Neural progenitor cell (in vitro differentiated cells): ENCODE measurements around the gene OR52E6. TPM values are rescaled to one million over a fixed set of nuclear protein-coding genes. Genes with fewer than 3 reads are reported as not detected.

Source experiments
- DNase-seq: peaks from one replicate; pipeline ENCODE4 v3.0.0-alpha.2; 2016; ENCODE audit warnings: low spot score
- H2AFZ ChIP-seq: fragments of 200-600 bp; sonication (generic); replicated peaks from 2 replicates; pipeline ENCODE4 v1.6.1; 2016; ENCODE audit warnings: antibody characterized with exemption
- H3F3A ChIP-seq: fragments of 200-600 bp; sonication (generic); 2 replicates; pipeline ENCODE4 v1.6.1; 2016; ENCODE audit warnings: antibody characterized with exemption, low read depth
- H3K27ac ChIP-seq: fragments of 200-600 bp; sonication (generic); 2 replicates; pipeline ENCODE4 v1.5.1; 2016; ENCODE audit warnings: mild to moderate bottlenecking
- H3K27me3 ChIP-seq: fragments of 200-600 bp; sonication (generic); 2 replicates; pipeline ENCODE4 v1.6.1; 2016; ENCODE audit warnings: mild to moderate bottlenecking, moderate library complexity
- H3K36me3 ChIP-seq: fragments of 200-600 bp; sonication (generic); 2 replicates; pipeline ENCODE4 v1.5.1; 2016
- H3K4me1 ChIP-seq: fragments of 200-600 bp; sonication (generic); 2 replicates; pipeline ENCODE4 v1.6.1; 2016; ENCODE audit warnings: mixed run types
- H3K4me2 ChIP-seq: fragments of 200-600 bp; sonication (generic); 2 replicates; pipeline ENCODE4 v1.6.1; 2016
- H3K4me3 ChIP-seq: fragments of 200-600 bp; sonication (generic); 2 replicates; pipeline ENCODE4 v1.5.1; 2016
- H3K79me2 ChIP-seq: fragments of 200-600 bp; sonication (generic); 2 replicates; pipeline ENCODE4 v1.6.1; 2016; ENCODE audit warnings: low read depth
- H3K9ac ChIP-seq: fragments of 200-600 bp; sonication (generic); 2 replicates; pipeline ENCODE4 v1.6.1; 2016
- H3K9me3 ChIP-seq: fragments of 200-600 bp; sonication (generic); 2 replicates; pipeline ENCODE4 v1.5.1; 2016; ENCODE audit warnings: low read depth
- H4K20me1 ChIP-seq: fragments of 200-600 bp; sonication (generic); 2 replicates; pipeline ENCODE4 v1.6.1; 2016; ENCODE audit warnings: low read depth
- H3K27ac Mint-ChIP-seq: 3 replicates; pipeline ENCODE4 v1.8.0; 2021; ENCODE audit warnings: mixed read lengths
- H3K27me3 Mint-ChIP-seq: 2 replicates; pipeline ENCODE4 v1.8.0; 2022; ENCODE audit warnings: low read depth, mild to moderate bottlenecking, inconsistent platforms, moderate library complexity, mixed read lengths; ENCODE audit not compliant: insufficient read depth
- H3K36me3 Mint-ChIP-seq: 3 replicates; pipeline ENCODE4 v1.8.0; 2021; ENCODE audit warnings: mixed read lengths
- H3K4me1 Mint-ChIP-seq: 3 replicates; pipeline ENCODE4 v1.8.0; 2021; ENCODE audit warnings: mixed read lengths
- H3K4me3 Mint-ChIP-seq: 3 replicates; pipeline ENCODE4 v1.8.0; 2021; ENCODE audit warnings: mild to moderate bottlenecking, moderate library complexity, mixed read lengths
- H3K9me3 Mint-ChIP-seq: 3 replicates; pipeline ENCODE4 v1.8.0; 2020; ENCODE audit warnings: mixed read lengths
- CTCF ChIP-seq: fragments of 200-600 bp; sonication (generic); IDR thresholded peaks from 2 replicates; pipeline ENCODE4 v1.5.1; 2017; ENCODE audit warnings: antibody characterized with exemption, mild to moderate bottlenecking
- EZH2 ChIP-seq: fragments of 200-600 bp; sonication (generic); IDR thresholded peaks from 2 replicates; pipeline ENCODE4 v1.6.1; 2017; ENCODE audit warnings: antibody characterized with exemption, mild to moderate bottlenecking, moderate library complexity
- EZH2phosphoT487 ChIP-seq: fragments of 200-600 bp; sonication (generic); IDR thresholded peaks from 2 replicates; pipeline ENCODE4 v1.6.1; 2017; ENCODE audit warnings: antibody characterized with exemption
- total RNA-seq: library from RNA; depleted of rRNA; stranded (reverse); fragments of >200 nt; gene quantifications from 2 replicates; pipeline ENCODE4 v1.2.3, GENCODE V29; 2015; ENCODE audit warnings: low replicate concordance

Gene OR52E6
- total RNA-seq, 1 donor from 2014 or later = not detected

- H3K9ac ChIP-seq = no peak overlapping the region
- no peak overlapping the region for H3K4me3 ChIP-seq
- TF ChIP-seq EZH2 = no peak
- TF ChIP-seq CTCF = peak; percentile 29
- H3K79me2 ChIP-seq = no peaks in the 10 kb centered on the region
- no peak overlapping the region for H3K4me3 Mint-ChIP-seq
- peaks cover 3% of the 10 kb centered on the region for H3K9me3 Mint-ChIP-seq
- peak; percentile 42 for DNase-seq
- peaks cover 5% of the 10 kb centered on the region for H3F3A ChIP-seq
- no peaks in the 10 kb centered on the region for H3K36me3 ChIP-seq
- H2AFZ ChIP-seq = peak overlapping the region; percentile 58
- H3K27ac Mint-ChIP-seq = no peak overlapping the region
- no peaks in the 10 kb centered on the region for H3K4me1 Mint-ChIP-seq
- H3K4me2 ChIP-seq = no peak overlapping the region
- no peaks in the 10 kb centered on the region for H3K9me3 ChIP-seq
- H3K27me3 ChIP-seq = peaks cover 10% of the 10 kb centered on the region
- no peaks in the 10 kb centered on the region for H3K36me3 Mint-ChIP-seq
- no peaks in the 10 kb centered on the region for H3K4me1 ChIP-seq
- H3K27ac ChIP-seq = no peak overlapping the region
- H4K20me1 ChIP-seq = no peaks in the 10 kb centered on the region
- peaks cover 2% of the 10 kb centered on the region for H3K27me3 Mint-ChIP-seq
These were observed 34.1 kb downstream of the OR52E6 start for GRCh38 chr11:5807580-5807979.

GRCh38 chr11:5803982-5804381 lies 37.7 kb downstream of the OR52E6 start:
- no peak overlapping the region for H3K4me3 Mint-ChIP-seq
- Histone ChIP-seq H3K27me3 (peaks cover 1% of the 10 kb centered on the region), H3K4me3 (no peak overlapping the region), H3K27ac (no peak overlapping the region), H3K79me2 (no peaks in the 10 kb centered on the region), H3K9ac (no peak overlapping the region), H4K20me1 (no peaks in the 10 kb centered on the region), H2AFZ (no peak overlapping the region), H3K4me1 (no peaks in the 10 kb centered on the region), H3K36me3 (no peaks in the 10 kb centered on the region), H3K4me2 (no peak overlapping the region), H3F3A (no peaks in the 10 kb centered on the region), H3K9me3 (no peaks in the 10 kb centered on the region)
- DNase-seq = no peak
- H3K27ac Mint-ChIP-seq = no peak overlapping the region
- H3K4me1 Mint-ChIP-seq = no peaks in the 10 kb centered on the region
- no peaks in the 10 kb centered on the region for H3K36me3 Mint-ChIP-seq
- peaks cover 3% of the 10 kb centered on the region for H3K9me3 Mint-ChIP-seq
- peaks cover 2% of the 10 kb centered on the region for H3K27me3 Mint-ChIP-seq
- TF ChIP-seq EZH2 = no peak
- no peak for TF ChIP-seq EZH2phosphoT487
- TF ChIP-seq CTCF = no peak

GRCh38 chr11:5796541-5796940 lies 45.2 kb downstream of the OR52E6 start:
- Histone ChIP-seq H3K9me3 (no peaks in the 10 kb centered on the region), H3K27ac (no peak overlapping the region)
- H3K4me3 Mint-ChIP-seq = no peak overlapping the region

More at GRCh38 chr11:5796541-5796940, 45.2 kb downstream of the OR52E6 start:
- no peaks in the 10 kb centered on the region for H4K20me1 ChIP-seq
- H3K27ac Mint-ChIP-seq = no peak overlapping the region
- no peaks in the 10 kb centered on the region for H3K36me3 Mint-ChIP-seq
- H3K79me2 ChIP-seq = no peaks in the 10 kb centered on the region
- H3K4me1 ChIP-seq = no peaks in the 10 kb centered on the region
- H3K27me3 ChIP-seq = no peaks in the 10 kb centered on the region
- no peak for DNase-seq
- no peaks in the 10 kb centered on the region for H3K4me1 Mint-ChIP-seq
- H3K36me3 ChIP-seq = no peaks in the 10 kb centered on the region
- H3K9ac ChIP-seq = no peak overlapping the region
- no peak overlapping the region for H2AFZ ChIP-seq
- H3K4me3 ChIP-seq = no peak overlapping the region
- no peaks in the 10 kb centered on the region for H3F3A ChIP-seq
- H3K27me3 Mint-ChIP-seq = no peaks in the 10 kb centered on the region
- H3K9me3 Mint-ChIP-seq = no peaks in the 10 kb centered on the region
- no peak for TF ChIP-seq EZH2phosphoT487
- TF ChIP-seq CTCF = no peak
- no peak for TF ChIP-seq EZH2
- no peak overlapping the region for H3K4me2 ChIP-seq
